Neural cell (in vitro differentiated cells): ENCODE data around the gene MYO3A.
A peak's percentile ranks its signal among the peaks of the same experiment; 100 is the strongest.

Experiments used
- RAD21 ChIP-seq: fragments of 450-650 bp; conservative IDR thresholded peaks from 2 replicates; pipeline ENCODE4 v1.6.1; 2014; ENCODE audit warnings: antibody characterized with exemption, mild to moderate bottlenecking, moderate library complexity
- TF ChIP-seq, protein P1 (sequence below): fragments of 450-650 bp; IDR thresholded peaks from 2 replicates; pipeline ENCODE4 v1.5.1; 2014; ENCODE audit warnings: antibody characterized with exemption, mild to moderate bottlenecking, moderate library complexity; ENCODE audit not compliant: poor library complexity, severe bottlenecking
- TF ChIP-seq, protein P2 (sequence below): IDR thresholded peaks from 2 replicates; pipeline ENCODE4 v1.6.1; 2012; ENCODE audit warnings: borderline replicate concordance

DNA sequence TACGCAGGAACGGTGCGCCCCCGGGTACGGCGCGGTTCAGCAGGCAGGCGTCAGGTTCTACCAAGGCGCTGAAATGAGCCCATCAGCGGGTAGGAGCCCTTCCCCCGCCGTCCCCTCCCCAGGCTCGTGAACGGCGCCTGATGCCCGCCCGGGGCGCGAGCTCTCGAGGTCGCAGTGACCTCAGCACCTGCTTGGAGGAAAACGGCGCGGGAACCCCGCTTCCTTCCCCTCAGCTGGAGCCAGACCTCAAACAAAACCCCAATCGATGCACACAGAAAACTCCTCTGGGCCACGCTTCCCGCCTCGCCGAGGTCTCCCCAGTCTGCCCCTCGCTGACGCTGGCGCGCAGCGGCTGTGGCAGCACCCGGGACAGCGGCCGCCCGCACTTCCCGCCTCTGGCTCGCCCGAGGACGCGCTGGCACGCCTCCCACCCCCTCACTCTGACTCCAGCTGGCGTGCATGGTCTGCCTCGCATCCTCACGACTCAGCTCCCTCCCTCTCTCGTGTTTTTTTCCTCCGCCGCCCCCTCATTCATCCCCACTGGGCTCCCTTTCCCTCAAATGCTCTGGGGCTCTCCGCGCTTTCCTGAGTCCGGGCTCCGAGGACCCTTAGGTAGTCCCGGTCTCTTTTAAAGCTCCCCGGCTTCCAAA lies 282.0 kb downstream of the MYO3A start:
- TF ChIP-seq, protein P1, sequence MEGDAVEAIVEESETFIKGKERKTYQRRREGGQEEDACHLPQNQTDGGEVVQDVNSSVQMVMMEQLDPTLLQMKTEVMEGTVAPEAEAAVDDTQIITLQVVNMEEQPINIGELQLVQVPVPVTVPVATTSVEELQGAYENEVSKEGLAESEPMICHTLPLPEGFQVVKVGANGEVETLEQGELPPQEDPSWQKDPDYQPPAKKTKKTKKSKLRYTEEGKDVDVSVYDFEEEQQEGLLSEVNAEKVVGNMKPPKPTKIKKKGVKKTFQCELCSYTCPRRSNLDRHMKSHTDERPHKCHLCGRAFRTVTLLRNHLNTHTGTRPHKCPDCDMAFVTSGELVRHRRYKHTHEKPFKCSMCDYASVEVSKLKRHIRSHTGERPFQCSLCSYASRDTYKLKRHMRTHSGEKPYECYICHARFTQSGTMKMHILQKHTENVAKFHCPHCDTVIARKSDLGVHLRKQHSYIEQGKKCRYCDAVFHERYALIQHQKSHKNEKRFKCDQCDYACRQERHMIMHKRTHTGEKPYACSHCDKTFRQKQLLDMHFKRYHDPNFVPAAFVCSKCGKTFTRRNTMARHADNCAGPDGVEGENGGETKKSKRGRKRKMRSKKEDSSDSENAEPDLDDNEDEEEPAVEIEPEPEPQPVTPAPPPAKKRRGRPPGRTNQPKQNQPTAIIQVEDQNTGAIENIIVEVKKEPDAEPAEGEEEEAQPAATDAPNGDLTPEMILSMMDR, result no peak
- TF ChIP-seq, protein P2, sequence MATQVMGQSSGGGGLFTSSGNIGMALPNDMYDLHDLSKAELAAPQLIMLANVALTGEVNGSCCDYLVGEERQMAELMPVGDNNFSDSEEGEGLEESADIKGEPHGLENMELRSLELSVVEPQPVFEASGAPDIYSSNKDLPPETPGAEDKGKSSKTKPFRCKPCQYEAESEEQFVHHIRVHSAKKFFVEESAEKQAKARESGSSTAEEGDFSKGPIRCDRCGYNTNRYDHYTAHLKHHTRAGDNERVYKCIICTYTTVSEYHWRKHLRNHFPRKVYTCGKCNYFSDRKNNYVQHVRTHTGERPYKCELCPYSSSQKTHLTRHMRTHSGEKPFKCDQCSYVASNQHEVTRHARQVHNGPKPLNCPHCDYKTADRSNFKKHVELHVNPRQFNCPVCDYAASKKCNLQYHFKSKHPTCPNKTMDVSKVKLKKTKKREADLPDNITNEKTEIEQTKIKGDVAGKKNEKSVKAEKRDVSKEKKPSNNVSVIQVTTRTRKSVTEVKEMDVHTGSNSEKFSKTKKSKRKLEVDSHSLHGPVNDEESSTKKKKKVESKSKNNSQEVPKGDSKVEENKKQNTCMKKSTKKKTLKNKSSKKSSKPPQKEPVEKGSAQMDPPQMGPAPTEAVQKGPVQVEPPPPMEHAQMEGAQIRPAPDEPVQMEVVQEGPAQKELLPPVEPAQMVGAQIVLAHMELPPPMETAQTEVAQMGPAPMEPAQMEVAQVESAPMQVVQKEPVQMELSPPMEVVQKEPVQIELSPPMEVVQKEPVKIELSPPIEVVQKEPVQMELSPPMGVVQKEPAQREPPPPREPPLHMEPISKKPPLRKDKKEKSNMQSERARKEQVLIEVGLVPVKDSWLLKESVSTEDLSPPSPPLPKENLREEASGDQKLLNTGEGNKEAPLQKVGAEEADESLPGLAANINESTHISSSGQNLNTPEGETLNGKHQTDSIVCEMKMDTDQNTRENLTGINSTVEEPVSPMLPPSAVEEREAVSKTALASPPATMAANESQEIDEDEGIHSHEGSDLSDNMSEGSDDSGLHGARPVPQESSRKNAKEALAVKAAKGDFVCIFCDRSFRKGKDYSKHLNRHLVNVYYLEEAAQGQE, result no peak
- peak; percentile 25 for TF ChIP-seq RAD21
